GM19193 (cell line): ENCODE measurements around the gene SLC18B1.

Experiments used
- POLR2A ChIP-seq: IDR thresholded peaks from 4 replicates; pipeline ENCODE4 v1.6.1; 2011; ENCODE audit not compliant: insufficient read depth, insufficient read length; ENCODE audit errors: extremely low read depth

SLC18B1 gene

GRCh38 chr6:132797951-132798868 is at the start of gene SLC18B1:
Gene SLC18B1, minus strand, starts transcription at chr6:132798637. Its CDS starts 181 bp downstream, at chr6:132798456.
- peak; percentile 45 for TF ChIP-seq POLR2A

DNA sequence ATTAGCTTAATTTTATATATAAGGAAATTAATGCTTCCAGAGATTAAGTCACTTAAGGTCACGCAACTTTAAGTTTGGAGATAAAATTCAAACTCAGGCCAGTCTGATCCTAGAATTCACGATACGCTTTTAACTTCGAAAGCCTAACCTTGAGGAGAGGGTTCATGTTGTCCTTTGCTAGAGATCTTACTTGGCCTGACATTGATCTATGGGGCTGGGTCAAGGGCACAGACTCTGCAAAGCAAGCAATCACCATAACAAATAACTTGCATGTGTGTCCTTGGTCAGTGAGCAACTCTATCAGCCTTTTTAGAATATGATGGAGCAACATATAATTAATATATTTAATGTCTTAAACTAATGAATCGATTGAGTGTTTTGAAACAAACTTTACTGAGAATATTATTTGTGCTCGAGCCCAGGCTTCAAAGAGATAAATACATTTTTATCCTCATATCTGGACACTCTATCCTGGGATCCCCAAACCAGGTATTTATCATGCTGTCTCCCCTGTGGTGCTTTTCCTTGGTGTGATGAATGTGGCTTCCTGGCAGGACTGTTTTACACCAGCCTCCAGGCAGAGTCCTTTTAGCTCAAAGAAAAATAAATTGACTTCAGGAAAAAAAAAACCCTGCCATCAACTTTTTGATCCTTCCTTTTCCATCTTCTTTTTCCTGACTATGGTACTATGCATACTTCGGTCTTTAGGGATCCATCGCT is 45.0 kb upstream of the SLC18B1 start:
- TF ChIP-seq POLR2A, result no peak

GRCh38 chr6:132841966-132842365 is 43.5 kb upstream of the SLC18B1 start:
- no peak for TF ChIP-seq POLR2A

- no peak for TF ChIP-seq POLR2A
Measured at GRCh38 chr6:132832891-132833290, 34.5 kb upstream of the SLC18B1 start.

- no peak for TF ChIP-seq POLR2A
Measured at GRCh38 chr6:132830334-132830751, 31.9 kb upstream of the SLC18B1 start.

DNA sequence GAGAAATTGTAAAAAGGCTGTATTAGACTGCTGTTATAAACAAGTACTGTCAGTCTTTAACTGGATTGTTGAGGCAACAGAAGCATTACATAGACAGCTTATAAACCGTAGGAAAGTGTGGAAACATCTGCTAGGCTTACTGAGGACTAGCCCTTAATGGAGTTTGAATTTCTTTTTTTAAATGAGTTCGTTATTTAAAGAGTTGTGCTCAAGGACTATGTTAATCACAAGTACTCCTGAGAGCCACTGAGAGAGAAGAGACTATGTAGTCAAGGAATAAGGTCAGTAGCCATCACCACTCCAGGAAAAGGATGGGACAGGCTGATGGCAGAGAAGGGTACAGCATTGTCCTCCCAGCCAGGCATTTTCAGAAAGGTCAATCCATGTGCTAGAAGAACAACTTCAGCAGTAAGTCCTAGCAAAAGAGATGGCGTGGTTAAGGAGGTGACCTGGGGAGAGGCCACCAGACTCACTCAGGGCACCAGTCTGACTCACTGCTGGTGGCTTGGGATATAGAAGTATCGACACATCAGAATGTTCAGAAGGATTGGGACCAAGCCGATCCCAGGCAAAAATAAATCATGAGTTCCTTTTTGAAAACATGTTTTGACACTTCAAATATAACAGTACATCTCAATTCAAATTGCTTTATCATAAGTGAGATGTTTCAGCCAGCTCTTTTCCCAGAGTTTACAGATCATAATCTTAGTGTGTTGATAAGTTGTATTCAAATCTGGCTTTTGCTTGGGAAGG is 22.4 kb upstream of the SLC18B1 start:
- no peak for TF ChIP-seq POLR2A

DNA sequence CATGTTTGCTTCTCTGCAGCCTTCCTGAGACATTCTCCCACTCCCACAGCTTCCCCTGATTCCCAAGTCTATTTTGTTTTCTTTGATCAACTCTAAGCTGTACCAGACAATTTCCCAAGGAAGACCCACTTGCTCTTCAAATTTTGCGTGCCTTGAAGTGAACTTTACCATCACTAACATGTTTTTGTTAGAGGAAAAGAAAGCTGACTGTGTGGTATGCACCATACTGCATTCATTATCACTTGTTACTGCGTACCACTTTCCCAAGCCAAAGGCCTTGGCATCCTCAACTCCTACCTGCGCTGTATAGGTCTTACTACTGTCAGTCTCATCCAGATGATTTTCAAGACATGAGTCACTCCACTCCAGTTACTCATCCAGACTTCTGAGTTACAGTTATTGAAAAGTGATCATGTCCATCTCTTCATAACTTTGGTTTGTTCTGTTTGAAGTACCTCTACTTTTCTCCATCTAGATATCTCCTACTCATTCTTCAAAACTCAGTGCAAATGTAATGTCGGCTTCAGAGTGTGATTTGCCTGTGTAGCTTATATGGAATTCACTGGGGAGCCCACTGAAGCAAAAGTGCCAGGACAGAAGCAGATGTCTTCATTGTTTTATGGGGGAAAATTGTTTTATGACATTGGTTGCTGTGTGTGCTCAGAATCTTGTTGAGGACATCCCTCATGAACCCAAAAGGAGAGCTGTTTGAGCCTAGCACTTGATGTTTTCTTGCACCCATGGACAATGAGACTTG is 21.1 kb upstream of the SLC18B1 start:
- TF ChIP-seq POLR2A, result no peak

DNA sequence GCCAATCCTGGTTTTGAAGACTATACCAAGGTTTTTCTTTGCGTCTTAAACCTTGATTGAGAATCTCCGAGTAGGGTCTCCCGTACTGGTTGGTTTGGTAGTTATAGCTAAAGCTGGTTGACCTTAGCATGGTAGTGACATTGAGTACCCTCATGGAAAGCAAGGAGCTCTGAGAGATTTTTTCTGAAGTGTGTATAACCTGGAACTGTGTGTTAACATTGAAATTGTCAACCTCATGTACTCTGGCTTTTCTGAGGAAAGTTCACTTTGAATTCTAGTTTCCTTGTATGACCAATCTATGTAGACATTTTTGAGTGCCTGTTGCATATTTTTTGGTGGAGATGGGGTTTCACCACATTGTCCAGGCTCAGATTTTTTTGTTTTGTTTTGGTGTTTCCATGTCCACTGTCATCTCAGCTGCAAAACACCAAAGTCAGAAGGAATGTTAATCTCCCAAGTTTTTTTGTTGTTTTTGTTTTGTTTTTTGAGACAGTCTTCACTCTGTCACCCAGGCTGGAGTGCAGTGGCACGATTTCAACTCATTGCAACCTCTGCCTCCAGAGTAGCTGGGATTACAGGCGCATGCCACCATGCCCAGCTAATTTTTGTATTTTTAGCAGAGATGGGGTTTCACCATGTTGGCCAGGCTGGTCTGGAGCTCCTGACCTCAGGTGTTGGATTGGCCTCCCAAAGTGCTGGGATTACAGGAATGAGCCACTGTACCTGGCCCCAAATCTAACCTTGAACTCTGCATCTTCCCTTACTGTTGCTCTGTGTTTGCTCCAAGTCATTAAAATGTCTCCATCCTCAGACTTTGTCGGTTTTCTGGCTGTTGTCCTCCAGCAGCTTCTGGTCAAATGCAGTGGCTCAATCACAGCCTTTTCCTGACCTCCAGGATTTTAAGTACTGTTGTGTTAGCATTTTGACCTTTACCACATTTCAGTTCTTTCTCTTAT is 20.2 kb upstream of the SLC18B1 start:
- no peak for TF ChIP-seq POLR2A

GRCh38 chr6:132817554-132818403 is 19.3 kb upstream of the SLC18B1 start:
- TF ChIP-seq POLR2A, result peak; percentile 17

- no peak for TF ChIP-seq POLR2A
Measured at GRCh38 chr6:132816660-132817059, 18.2 kb upstream of the SLC18B1 start.

- TF ChIP-seq POLR2A, result no peak
Measured at GRCh38 chr6:132814716-132815570, 16.5 kb upstream of the SLC18B1 start.
